GM12878 (cell line): ENCODE results near the gene TMA16. TPM values are rescaled to one million over a fixed set of nuclear protein-coding genes. Genes with fewer than 3 reads are reported as not detected.

Experiments
- IKZF1 ChIP-seq: fragments of 450-650 bp; conservative IDR thresholded peaks from 2 replicates; pipeline ENCODE4 v1.6.1; 2017; ENCODE audit warnings: antibody characterized with exemption, mild to moderate bottlenecking
- IKZF2 ChIP-seq, 2 experiments: fragments of 450-650 bp; IDR thresholded peaks; 2 replicates each; pipeline ENCODE4 v1.6.1; 2017; ENCODE audit warnings: mild to moderate bottlenecking in 2 of 2, moderate library complexity in 2 of 2
- NFXL1 ChIP-seq: fragments of 450-650 bp; IDR thresholded peaks from 2 replicates; pipeline ENCODE4 v1.6.1; 2017; ENCODE audit warnings: antibody characterized with exemption, mild to moderate bottlenecking, borderline replicate concordance
- NFYB ChIP-seq: IDR thresholded peaks from 2 replicates; pipeline ENCODE4 v1.6.1; 2011; ENCODE audit warnings: low read depth, mild to moderate bottlenecking, low read length, improper control_type of control experiment, moderate library complexity; ENCODE audit not compliant: insufficient read depth
- PAX5 ChIP-seq: IDR thresholded peaks from 2 replicates; pipeline ENCODE4 v1.6.1; 2011; ENCODE audit warnings: low read depth, low read length, borderline replicate concordance
- RAD21 ChIP-seq: IDR thresholded peaks from 2 replicates; pipeline ENCODE4 v1.6.1; 2011; ENCODE audit warnings: mild to moderate bottlenecking, low read depth, low read length, moderate library complexity; ENCODE audit not compliant: insufficient read depth
- SREBF1 ChIP-seq: IDR thresholded peaks from 2 replicates; pipeline ENCODE4 v1.6.1; 2012; ENCODE audit warnings: mild to moderate bottlenecking, low read length
- TARDBP ChIP-seq: IDR thresholded peaks from 2 replicates; pipeline ENCODE4 v1.6.1; 2016; ENCODE audit warnings: borderline replicate concordance
- YBX1 ChIP-seq: fragments of 450-650 bp; IDR thresholded peaks from 2 replicates; pipeline ENCODE4 v1.6.1; 2016; ENCODE audit warnings: antibody characterized with exemption
- ZSCAN29 ChIP-seq: fragments of 450-650 bp; IDR thresholded peaks from 2 replicates; pipeline ENCODE4 v1.6.1; 2017; ENCODE audit warnings: mild to moderate bottlenecking, moderate library complexity
- polyA plus RNA-seq, 11 experiments: library from polyadenylated mRNA; depleted of rRNA in 4 of 11; unstranded in 6 of 11; stranded (reverse) in 5 of 11; fragments of >200 nt; fragmentation: Nextera tagmentation in 4 of 11; fragmentation: Illumina TruSeq in 1 of 11; extraction: Ambion mirVana in 4 of 11; extraction: Trizol in 1 of 11; gene quantifications; 1 replicate in 1 of 11; 2 replicates in 10 of 11; pipeline versions ENCODE4 v1.2.1 to v1.2.3, GENCODE V29; 2011 to 2016; ENCODE audit warnings: inconsistent platforms in 2 of 11, missing spikeins in 2 of 11, low read depth in 1 of 11
- total RNA-seq, 4 experiments: library from RNA; depleted of rRNA in 3 of 4; stranded (reverse); fragments of >200 nt in 3 of 4; fragmentation: Illumina TruSeq in 1 of 4; extraction: Trizol in 1 of 4; gene quantifications; 2 replicates each; pipeline versions ENCODE4 v1.2.1 to v1.2.3, GENCODE V29; 2013 to 2021
- TF ChIP-seq, protein P1 (sequence below): fragments of 450-650 bp; IDR thresholded peaks from 2 replicates; pipeline ENCODE4 v1.6.1; 2017; ENCODE audit warnings: antibody characterized with exemption, mild to moderate bottlenecking, moderate library complexity
- TF ChIP-seq, protein P2 (sequence below): fragments of 450-650 bp; IDR thresholded peaks from 2 replicates; pipeline ENCODE4 v1.6.1; 2017; ENCODE audit warnings: mild to moderate bottlenecking, moderate library complexity
- TF ChIP-seq, protein P3 (sequence below): fragments of 450-650 bp; IDR thresholded peaks from 2 replicates; pipeline ENCODE4 v1.6.1; 2014; ENCODE audit warnings: mild to moderate bottlenecking
- TF ChIP-seq, protein P4 (sequence below): IDR thresholded peaks from 2 replicates; pipeline ENCODE4 v1.6.1; 2012; ENCODE audit warnings: mild to moderate bottlenecking, low read depth, low read length

TMA16 gene
- total and polyA plus RNA-seq, 10 of the 15 experiments (the other 5 are each of a cell fraction or from before 2014, with no cell fraction given), result 37.9 to 91.0 (median 55.8) TPM

DNA sequence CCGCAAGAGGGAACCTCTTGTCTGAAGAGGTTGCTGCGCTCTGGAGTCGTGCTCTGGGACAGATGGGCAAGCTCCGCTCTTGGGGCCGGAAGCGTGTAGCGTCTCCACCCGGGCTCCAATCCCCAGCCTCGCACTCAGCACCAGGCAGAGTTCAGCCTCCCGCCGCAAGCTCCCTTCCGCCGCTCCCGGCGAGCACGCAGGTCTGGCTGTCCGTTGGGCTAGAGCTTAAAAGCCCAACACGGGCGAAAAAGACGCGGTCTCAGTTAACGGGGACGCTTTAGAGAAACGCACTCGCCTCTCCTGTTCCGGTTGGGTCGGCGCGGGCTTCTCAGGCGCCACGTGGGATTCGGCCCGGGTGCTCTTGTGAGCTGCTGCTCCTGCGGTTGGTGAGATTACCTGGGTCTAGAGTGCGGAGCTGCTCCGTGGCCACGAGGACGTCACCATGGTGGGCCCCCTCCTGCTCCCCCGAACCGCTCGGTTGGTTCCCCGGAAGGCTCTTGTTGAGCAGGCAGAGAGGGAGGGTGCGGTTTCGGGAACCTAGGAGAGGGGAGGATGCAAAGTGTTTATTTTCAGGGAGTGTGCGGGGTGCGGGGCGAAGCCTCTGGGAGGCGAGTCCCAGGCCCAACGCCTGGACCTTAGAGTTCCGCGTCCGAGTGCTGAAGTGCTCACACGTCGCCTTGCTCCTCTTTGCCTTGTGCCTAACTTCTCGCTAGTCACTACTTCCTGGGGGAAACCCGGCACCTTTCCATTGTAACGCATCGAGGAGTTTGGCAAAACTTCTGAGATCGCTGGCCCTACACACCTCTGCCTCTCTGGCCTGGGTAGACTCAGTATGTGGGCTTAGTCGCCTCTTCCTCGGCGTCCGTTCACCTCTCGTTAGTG is at the start of gene TMA16 (continued):
- TF ChIP-seq, protein P1, sequence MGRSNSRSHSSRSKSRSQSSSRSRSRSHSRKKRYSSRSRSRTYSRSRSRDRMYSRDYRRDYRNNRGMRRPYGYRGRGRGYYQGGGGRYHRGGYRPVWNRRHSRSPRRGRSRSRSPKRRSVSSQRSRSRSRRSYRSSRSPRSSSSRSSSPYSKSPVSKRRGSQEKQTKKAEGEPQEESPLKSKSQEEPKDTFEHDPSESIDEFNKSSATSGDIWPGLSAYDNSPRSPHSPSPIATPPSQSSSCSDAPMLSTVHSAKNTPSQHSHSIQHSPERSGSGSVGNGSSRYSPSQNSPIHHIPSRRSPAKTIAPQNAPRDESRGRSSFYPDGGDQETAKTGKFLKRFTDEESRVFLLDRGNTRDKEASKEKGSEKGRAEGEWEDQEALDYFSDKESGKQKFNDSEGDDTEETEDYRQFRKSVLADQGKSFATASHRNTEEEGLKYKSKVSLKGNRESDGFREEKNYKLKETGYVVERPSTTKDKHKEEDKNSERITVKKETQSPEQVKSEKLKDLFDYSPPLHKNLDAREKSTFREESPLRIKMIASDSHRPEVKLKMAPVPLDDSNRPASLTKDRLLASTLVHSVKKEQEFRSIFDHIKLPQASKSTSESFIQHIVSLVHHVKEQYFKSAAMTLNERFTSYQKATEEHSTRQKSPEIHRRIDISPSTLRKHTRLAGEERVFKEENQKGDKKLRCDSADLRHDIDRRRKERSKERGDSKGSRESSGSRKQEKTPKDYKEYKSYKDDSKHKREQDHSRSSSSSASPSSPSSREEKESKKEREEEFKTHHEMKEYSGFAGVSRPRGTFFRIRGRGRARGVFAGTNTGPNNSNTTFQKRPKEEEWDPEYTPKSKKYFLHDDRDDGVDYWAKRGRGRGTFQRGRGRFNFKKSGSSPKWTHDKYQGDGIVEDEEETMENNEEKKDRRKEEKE, result no peak
- TF ChIP-seq IKZF2 (IDR thresholded peaks at IDR 0.05) (peak; percentile 57 to 64; a peak in 3 of 4 replicates), TARDBP (peak; percentile 69; the same call in 1 of the 2 replicates), YBX1 (no peak), PAX5 (peak; percentile 21; the same call in 1 of the 2 replicates), NFXL1 (no peak), ZSCAN29 (peak; percentile 74; the same call in 1 of the 2 replicates), NFYB (peak; percentile 61; the same call in 1 of the 2 replicates), RAD21 (no peak), SREBF1 (no peak), IKZF1 (peak; percentile 82)
- TF ChIP-seq, protein P2, sequence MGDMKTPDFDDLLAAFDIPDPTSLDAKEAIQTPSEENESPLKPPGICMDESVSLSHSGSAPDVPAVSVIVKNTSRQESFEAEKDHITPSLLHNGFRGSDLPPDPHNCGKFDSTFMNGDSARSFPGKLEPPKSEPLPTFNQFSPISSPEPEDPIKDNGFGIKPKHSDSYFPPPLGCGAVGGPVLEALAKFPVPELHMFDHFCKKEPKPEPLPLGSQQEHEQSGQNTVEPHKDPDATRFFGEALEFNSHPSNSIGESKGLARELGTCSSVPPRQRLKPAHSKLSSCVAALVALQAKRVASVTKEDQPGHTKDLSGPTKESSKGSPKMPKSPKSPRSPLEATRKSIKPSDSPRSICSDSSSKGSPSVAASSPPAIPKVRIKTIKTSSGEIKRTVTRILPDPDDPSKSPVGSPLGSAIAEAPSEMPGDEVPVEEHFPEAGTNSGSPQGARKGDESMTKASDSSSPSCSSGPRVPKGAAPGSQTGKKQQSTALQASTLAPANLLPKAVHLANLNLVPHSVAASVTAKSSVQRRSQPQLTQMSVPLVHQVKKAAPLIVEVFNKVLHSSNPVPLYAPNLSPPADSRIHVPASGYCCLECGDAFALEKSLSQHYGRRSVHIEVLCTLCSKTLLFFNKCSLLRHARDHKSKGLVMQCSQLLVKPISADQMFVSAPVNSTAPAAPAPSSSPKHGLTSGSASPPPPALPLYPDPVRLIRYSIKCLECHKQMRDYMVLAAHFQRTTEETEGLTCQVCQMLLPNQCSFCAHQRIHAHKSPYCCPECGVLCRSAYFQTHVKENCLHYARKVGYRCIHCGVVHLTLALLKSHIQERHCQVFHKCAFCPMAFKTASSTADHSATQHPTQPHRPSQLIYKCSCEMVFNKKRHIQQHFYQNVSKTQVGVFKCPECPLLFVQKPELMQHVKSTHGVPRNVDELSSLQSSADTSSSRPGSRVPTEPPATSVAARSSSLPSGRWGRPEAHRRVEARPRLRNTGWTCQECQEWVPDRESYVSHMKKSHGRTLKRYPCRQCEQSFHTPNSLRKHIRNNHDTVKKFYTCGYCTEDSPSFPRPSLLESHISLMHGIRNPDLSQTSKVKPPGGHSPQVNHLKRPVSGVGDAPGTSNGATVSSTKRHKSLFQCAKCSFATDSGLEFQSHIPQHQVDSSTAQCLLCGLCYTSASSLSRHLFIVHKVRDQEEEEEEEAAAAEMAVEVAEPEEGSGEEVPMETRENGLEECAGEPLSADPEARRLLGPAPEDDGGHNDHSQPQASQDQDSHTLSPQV, result no peak
- TF ChIP-seq, protein P3, sequence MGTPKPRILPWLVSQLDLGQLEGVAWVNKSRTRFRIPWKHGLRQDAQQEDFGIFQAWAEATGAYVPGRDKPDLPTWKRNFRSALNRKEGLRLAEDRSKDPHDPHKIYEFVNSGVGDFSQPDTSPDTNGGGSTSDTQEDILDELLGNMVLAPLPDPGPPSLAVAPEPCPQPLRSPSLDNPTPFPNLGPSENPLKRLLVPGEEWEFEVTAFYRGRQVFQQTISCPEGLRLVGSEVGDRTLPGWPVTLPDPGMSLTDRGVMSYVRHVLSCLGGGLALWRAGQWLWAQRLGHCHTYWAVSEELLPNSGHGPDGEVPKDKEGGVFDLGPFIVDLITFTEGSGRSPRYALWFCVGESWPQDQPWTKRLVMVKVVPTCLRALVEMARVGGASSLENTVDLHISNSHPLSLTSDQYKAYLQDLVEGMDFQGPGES, result 0 out of 2 replicates have a peak, but pooled peaks have one; percentile 36
- TF ChIP-seq, protein P4, sequence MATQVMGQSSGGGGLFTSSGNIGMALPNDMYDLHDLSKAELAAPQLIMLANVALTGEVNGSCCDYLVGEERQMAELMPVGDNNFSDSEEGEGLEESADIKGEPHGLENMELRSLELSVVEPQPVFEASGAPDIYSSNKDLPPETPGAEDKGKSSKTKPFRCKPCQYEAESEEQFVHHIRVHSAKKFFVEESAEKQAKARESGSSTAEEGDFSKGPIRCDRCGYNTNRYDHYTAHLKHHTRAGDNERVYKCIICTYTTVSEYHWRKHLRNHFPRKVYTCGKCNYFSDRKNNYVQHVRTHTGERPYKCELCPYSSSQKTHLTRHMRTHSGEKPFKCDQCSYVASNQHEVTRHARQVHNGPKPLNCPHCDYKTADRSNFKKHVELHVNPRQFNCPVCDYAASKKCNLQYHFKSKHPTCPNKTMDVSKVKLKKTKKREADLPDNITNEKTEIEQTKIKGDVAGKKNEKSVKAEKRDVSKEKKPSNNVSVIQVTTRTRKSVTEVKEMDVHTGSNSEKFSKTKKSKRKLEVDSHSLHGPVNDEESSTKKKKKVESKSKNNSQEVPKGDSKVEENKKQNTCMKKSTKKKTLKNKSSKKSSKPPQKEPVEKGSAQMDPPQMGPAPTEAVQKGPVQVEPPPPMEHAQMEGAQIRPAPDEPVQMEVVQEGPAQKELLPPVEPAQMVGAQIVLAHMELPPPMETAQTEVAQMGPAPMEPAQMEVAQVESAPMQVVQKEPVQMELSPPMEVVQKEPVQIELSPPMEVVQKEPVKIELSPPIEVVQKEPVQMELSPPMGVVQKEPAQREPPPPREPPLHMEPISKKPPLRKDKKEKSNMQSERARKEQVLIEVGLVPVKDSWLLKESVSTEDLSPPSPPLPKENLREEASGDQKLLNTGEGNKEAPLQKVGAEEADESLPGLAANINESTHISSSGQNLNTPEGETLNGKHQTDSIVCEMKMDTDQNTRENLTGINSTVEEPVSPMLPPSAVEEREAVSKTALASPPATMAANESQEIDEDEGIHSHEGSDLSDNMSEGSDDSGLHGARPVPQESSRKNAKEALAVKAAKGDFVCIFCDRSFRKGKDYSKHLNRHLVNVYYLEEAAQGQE, result no peak
